Measurements from ENCODE around the gene CELA2A.
"Not testable (repeated sequence)": the region's sequence is repeated elsewhere in the genome, so short reads cannot be mapped to it uniquely, and the experiment has no call there.

CELA2A gene

GRCh38 chr1:15430787-15431570 is 25.6 kb upstream of the CELA2A start:
- peak; percentile 95 for TF ChIP-seq CTCF (IDR thresholded peaks at IDR 0.05; ENCODE audit: borderline replicate concordance, control extremely low read depth, extremely low read depth, insufficient read depth, missing control alignments)
- in situ Hi-C loops (cut with MboI; ENCODE audit: low sequenced_read_pairs, unreplicated experiment): no loop called here
- DNase-seq (ENCODE audit: low spot score): peak; percentile 91

- TF ChIP-seq CTCF (IDR thresholded peaks at IDR 0.05; ENCODE audit: borderline replicate concordance, control extremely low read depth, extremely low read depth, insufficient read depth, missing control alignments): no peak
- DNase-seq (ENCODE audit: low spot score): no peak
- in situ Hi-C loops (cut with MboI; ENCODE audit: low sequenced_read_pairs, unreplicated experiment): no loop called here
These were observed 25.0 kb upstream of the CELA2A start for GRCh38 chr1:15431571-15431948.

- in situ Hi-C loops (cut with MboI; ENCODE audit: low sequenced_read_pairs, unreplicated experiment): no loop called here
- no peak for TF ChIP-seq CTCF (IDR thresholded peaks at IDR 0.05; ENCODE audit: borderline replicate concordance, control extremely low read depth, extremely low read depth, insufficient read depth, missing control alignments)
- no peak for DNase-seq (ENCODE audit: low spot score)
These were observed 24.2 kb upstream of the CELA2A start for GRCh38 chr1:15432324-15432723.

- no peak for DNase-seq (ENCODE audit: low spot score)
- TF ChIP-seq CTCF (IDR thresholded peaks at IDR 0.05; ENCODE audit: borderline replicate concordance, control extremely low read depth, extremely low read depth, insufficient read depth, missing control alignments): no peak
- in situ Hi-C loops (cut with MboI; ENCODE audit: low sequenced_read_pairs, unreplicated experiment): no loop called here
These were observed 23.1 kb upstream of the CELA2A start for GRCh38 chr1:15433471-15433870.

GRCh38 chr1:15434739-15435138 is 21.8 kb upstream of the CELA2A start:
- in situ Hi-C loops (cut with MboI; ENCODE audit: low sequenced_read_pairs, unreplicated experiment); DNase-seq (ENCODE audit: low spot score): not testable (repeated sequence)

GRCh38 chr1:15435239-15436077 is 21.1 kb upstream of the CELA2A start:
- in situ Hi-C loops (cut with MboI; ENCODE audit: low sequenced_read_pairs, unreplicated experiment): no loop called here
- TF ChIP-seq CTCF (IDR thresholded peaks at IDR 0.05; ENCODE audit: borderline replicate concordance, control extremely low read depth, extremely low read depth, insufficient read depth, missing control alignments): no peak
- no peak for DNase-seq (ENCODE audit: low spot score)

GRCh38 chr1:15436881-15437442 is 19.6 kb upstream of the CELA2A start:
- DNase-seq (ENCODE audit: low spot score): no peak
- TF ChIP-seq CTCF (IDR thresholded peaks at IDR 0.05; ENCODE audit: borderline replicate concordance, control extremely low read depth, extremely low read depth, insufficient read depth, missing control alignments): no peak
- in situ Hi-C loops (cut with MboI; ENCODE audit: low sequenced_read_pairs, unreplicated experiment): no loop called here
